ENCODE data around the gene OR52A5.
"Not testable (repeated sequence)": the region's sequence is repeated elsewhere in the genome, so short reads cannot be mapped to it uniquely, and the experiment has no call there.

Gene OR52A5

GRCh38 chr11:5137996-5138395, at the start of gene OR52A5:
TSS of gene OR52A5 (minus strand) at chr11:5138356. CDS start at chr11:5132642, 5,714 bp downstream.
- DNase-seq (ENCODE audit: low read depth in 2 of 2) = no peak

DNA sequence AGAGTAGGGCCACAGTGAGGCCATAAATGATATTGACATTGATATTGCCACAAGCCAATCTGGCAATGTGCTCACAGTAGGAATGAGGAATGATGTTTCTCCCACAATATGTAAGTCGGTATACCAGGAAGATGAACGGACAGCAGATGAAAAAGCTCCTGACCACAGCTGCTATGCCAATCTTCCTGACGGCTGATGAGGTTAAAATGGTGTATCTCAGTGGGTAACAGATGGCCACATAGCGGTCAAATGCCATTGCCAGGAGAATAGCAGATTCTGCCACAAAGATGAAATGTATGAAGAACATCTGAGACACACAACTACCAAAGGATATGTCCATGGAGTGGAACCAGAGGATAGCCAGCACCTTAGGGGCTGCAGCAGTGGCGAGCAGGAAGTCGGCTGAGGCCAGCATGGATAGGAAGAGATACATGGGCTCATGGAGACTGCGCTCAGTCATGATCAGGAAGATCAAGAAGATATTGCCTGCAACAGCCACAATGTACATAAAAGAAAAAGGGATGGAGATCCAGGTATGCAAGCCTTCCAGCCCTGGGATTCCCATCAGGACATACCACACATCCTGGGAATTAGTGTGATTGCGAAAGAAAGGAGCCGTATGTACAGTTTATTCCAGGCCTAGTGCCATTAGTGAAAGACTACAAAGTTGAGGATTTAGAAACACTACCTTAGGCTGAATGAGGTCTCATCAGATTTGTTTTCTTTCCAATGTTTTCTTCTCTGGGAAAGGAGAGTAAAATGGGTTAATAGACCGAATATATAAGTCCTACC, 40.1 kb upstream of the OR52A5 start:
- no peak for DNase-seq (ENCODE audit: low read depth in 2 of 2)

- no peak for DNase-seq (ENCODE audit: low read depth in 2 of 2)
Measured at GRCh38 chr11:5174934-5175333, 36.8 kb upstream of the OR52A5 start.

DNA sequence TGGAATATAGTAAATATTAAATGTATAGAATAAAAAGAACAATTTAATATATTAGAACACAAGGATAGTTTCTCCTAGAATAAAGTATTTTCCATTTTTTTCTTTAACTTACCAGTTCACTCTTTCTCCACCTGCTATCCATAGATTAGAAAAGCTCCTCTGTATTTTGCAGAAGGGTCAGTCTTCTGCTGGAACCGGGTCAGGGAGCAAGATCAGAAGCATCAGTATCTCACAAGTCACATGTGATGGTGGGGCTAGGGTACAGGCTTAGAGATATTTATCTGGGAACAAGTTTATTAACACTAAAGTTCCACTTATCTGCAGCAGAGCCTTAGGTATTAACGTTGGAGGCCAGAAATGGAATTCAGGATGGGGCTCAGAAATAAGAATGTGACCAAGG, 33.7 kb upstream of the OR52A5 start:
- no peak for DNase-seq (ENCODE audit: low read depth in 2 of 2)

DNA sequence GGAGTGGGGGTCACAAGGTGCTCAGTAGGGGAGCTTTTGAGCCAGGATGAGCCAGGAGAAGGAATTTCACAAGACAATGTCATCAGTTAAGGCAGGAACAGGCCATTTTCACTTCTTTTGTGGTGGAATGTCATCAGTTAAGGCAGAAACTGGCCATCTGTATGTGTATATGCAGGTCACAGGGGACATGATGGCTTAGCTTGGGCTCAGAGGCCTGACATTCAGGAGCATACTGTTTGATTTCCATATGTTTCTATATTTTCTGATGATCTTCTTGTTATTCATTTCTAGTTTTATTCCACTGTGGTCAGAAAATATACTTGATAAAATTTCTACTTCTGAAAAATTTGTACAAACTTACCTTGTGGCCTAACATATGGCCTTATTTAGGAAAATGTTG, 27.7 kb upstream of the OR52A5 start:
- DNase-seq (ENCODE audit: low read depth in 2 of 2) = not testable (repeated sequence)

DNA sequence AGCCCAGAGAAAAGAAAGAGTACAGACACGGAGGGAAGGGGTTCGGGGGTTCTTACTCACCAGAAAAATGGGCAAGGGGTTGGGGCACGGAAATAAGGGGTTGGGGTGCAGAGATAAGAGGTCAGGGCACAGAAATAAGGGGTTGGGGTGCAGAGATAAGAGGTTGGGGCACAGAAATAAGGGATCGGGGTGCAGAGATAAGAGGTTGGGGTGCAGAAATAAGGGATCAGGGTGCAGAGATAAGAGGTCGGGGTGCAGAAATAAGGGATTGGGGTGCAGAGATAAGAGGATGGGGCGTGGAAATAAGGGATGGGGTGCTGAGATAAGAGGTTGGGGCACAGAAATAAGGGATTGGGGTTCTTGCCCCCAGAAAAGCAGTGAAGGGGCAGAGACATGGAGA, 26.7 kb upstream of the OR52A5 start:
- DNase-seq (ENCODE audit: low read depth in 2 of 2) = not testable (repeated sequence)

DNA sequence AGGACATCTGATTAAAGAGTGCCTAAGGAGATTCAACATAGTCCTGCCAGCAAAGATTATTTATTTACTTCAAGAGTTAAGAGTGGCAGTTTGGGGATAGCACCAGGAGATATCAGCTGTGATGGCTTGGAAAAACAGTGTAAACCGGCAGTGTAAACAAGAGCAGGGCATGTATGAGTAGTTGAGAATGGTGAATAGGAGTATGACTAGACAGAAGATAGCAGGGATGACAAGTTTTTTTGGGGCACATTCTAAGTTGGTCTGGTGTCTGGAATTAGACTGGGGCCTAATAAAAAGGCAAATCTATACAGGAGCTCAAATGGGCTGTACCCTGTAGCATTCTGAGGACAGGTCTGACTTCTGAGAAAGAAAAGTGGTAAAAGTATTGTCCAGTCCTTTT, 22.9 kb upstream of the OR52A5 start:
- not testable (repeated sequence) for DNase-seq (ENCODE audit: low read depth in 2 of 2)

DNA sequence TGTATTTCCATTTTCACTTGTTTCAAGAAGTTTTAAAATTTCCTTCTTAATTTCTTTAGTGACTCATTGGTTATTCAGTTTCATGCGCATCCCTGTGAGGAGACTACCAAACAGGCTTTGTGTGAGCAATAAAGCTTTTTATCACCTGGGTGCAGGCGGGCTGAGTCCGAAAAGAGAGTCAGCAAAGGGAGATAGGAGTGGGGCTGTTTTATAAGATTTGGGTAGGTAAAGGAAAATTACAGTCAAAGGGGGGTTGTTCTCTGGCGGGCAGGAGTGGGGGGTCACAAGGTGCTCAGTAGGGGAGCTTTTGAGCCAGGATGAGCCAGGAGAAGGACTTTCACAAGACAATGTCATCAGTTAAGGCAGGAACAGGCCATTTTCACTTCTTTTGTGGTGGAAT, 22.1 kb upstream of the OR52A5 start:
- DNase-seq (ENCODE audit: low read depth in 2 of 2) = not testable (repeated sequence)

DNA sequence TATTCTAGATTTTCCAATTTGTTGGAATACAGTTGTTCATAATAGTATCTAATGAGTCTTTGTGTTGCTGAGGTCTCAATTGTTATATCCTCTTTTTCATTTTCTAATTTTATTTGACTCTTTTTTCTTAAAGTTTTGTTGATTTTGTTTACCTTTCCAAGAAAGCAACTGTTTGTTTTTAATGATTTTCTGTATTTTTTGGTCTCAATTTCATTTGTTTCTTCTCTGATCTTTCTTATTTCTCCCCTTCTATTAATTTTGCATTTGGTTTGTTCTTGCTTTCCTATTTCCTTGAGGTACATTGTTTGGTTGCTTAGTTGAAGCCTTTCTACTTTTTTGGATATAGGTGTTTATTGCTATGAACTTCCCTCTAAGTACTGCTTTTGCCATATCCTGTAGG, 21.6 kb upstream of the OR52A5 start:
- DNase-seq (ENCODE audit: low read depth in 2 of 2) = no peak

- no peak for DNase-seq (ENCODE audit: low read depth in 2 of 2)
Measured at GRCh38 chr11:5154657-5155056, 16.5 kb upstream of the OR52A5 start, which contains the start of gene OR52A1. TSS of gene OR52A1 (minus strand) at chr11:5154757. CDS start at chr11:5152369, 2,388 bp downstream.

- DNase-seq (ENCODE audit: low read depth in 2 of 2) = no peak
Measured at GRCh38 chr11:5153574-5154431, 15.6 kb upstream of the OR52A5 start.

- DNase-seq (ENCODE audit: low read depth in 2 of 2) = no peak
Measured at GRCh38 chr11:5151713-5152153, 13.6 kb upstream of the OR52A5 start.

DNA sequence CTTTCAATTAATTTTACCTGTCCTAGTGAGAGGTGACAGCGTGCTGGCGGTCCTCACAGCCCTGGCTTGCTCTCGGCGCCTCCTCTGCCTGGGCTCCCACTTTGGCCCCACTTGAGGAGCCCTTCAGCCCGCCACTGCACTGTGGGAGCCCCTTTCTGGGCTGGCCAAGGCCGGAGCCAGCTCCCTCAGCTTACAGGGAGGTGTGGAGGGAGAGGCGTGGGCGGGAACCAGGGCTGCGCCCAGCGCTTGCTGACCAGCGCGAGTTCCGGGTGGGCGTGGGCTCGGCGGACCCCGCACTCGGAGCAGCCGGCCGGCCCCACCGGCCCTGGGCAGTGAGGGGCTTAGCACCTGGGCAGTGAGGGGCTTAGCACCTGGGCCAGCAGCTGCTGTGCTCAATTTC, 6.0 kb upstream of the OR52A5 start:
- not testable (repeated sequence) for DNase-seq (ENCODE audit: low read depth in 2 of 2)

DNA sequence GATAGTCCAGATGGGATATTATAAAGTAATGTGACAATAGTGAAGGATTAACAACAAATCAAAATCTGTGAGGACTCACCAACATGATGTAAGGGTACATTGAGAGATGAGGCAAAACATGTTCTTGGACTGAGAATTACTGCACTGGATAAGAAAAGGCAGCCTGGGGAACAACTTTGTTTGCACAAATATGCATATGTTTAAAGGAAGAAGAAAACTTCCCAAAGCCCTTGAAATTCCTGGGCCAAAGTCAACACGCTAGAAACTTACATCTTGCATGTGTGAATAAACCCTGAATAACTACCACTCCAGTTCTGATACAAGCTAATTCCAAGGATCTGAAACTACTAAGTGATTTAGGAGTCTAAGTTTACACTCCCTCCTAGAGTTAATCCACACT, 1.1 kb downstream of the OR52A5 start:
- no peak for DNase-seq (ENCODE audit: low read depth in 2 of 2)

GRCh38 chr11:5136261-5136660, 1.9 kb downstream of the OR52A5 start:
- no peak for DNase-seq (ENCODE audit: low read depth in 2 of 2)

GRCh38 chr11:5131584-5132335, 6.4 kb downstream of the OR52A5 start:
- no peak for DNase-seq (ENCODE audit: low read depth in 2 of 2)

GRCh38 chr11:5129457-5129877, 8.7 kb downstream of the OR52A5 start:
- DNase-seq (ENCODE audit: low read depth in 2 of 2) = no peak

- DNase-seq (ENCODE audit: low read depth in 2 of 2) = no peak
Measured at GRCh38 chr11:5124891-5125620, 13.1 kb downstream of the OR52A5 start.

DNA sequence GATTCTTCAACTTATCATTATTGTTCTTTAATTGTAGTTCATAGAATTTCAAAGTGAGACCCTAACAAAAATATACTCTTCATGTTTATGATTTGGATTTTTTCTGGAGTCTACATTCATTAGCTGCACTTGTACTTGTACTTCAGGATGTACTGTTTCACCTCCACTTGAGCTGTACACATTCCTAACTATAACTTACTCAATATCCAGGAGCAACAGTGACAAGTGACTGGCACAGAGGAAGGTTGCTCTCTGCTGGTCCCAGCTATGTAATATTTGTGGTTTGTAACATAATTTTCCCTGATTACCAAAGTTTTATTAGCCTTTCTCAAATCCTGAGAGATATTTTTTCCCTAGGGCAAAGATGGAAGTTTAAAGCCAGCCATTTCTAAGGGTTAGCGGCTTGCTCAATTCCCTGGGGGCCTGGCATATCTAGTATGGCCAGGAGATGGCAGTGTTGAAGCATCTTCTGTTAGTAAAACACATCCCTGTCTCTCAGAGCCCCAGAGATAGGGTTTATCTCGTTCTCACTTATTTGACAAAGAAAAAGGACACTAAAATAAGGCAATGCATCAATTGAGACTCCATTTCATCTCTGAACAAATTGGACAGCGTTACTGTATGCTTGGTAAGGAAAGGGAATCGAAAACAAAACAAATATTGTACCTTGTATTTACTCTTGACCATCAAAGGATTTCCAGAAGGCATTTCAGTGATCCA, 14.2 kb downstream of the OR52A5 start:
- peak; percentile 9 to 15 for DNase-seq (ENCODE audit: low read depth in 2 of 2)

- DNase-seq (ENCODE audit: low read depth in 2 of 2) = no peak
Measured at GRCh38 chr11:5118893-5119292, 19.3 kb downstream of the OR52A5 start.

GRCh38 chr11:5117588-5117987, 20.6 kb downstream of the OR52A5 start:
- no peak for DNase-seq (ENCODE audit: low read depth in 2 of 2)
